HG02623 (cell line): Measurements from ENCODE around the gene POLR3G.
A peak's percentile ranks its signal among the peaks of the same experiment; 100 is the strongest.

Source experiments
- ATAC-seq: cut with Tn5 transposase; IDR thresholded peaks from one replicate; pipeline ENCODE4 v1.9.1; 2021; ENCODE audit warnings: moderate library complexity; ENCODE audit not compliant: unreplicated experiment

POLR3G gene

GRCh38 chr5:90474235-90475107 lies at the start of gene POLR3G, which contains the start of gene MBLAC2:
TSS of gene POLR3G (plus strand) at chr5:90474864. CDS start at chr5:90485568, 10,704 bp downstream.
TSS of gene MBLAC2 (minus strand) at chr5:90474771. CDS start at chr5:90474292, 479 bp downstream.
- ATAC-seq: peak; percentile 87

GRCh38 chr5:90434116-90434714 lies 40.4 kb upstream of the POLR3G start:
- no peak for ATAC-seq

- ATAC-seq: no peak
Observed at GRCh38 chr5:90437663-90438062, 37.0 kb upstream of the POLR3G start.

- ATAC-seq: no peak
Observed at GRCh38 chr5:90438100-90438499, 36.6 kb upstream of the POLR3G start.

GRCh38 chr5:90440644-90441043 lies 34.0 kb upstream of the POLR3G start:
- no peak for ATAC-seq

- ATAC-seq: no peak
Observed at GRCh38 chr5:90446961-90447360, 27.7 kb upstream of the POLR3G start.

- no peak for ATAC-seq
Observed at GRCh38 chr5:90461288-90461687, 13.4 kb upstream of the POLR3G start.

- no peak for ATAC-seq
Observed at GRCh38 chr5:90472783-90473395, 1.8 kb upstream of the POLR3G start.

- ATAC-seq: peak; percentile 17
Observed at GRCh38 chr5:90473396-90474234, 1.0 kb upstream of the POLR3G start.

- ATAC-seq: no peak
Observed at GRCh38 chr5:90475436-90475980, 844 bp downstream of the POLR3G start.

GRCh38 chr5:90476391-90476790 lies 1.7 kb downstream of the POLR3G start:
- no peak for ATAC-seq

GRCh38 chr5:90477073-90477472 lies 2.4 kb downstream of the POLR3G start:
- no peak for ATAC-seq

- no peak for ATAC-seq
Observed at GRCh38 chr5:90477621-90478215, 3.1 kb downstream of the POLR3G start.

- no peak for ATAC-seq
Observed at GRCh38 chr5:90479611-90480385, 5.1 kb downstream of the POLR3G start.

GRCh38 chr5:90480699-90481098 lies 6.0 kb downstream of the POLR3G start:
- ATAC-seq: no peak

GRCh38 chr5:90483206-90483605 lies 8.5 kb downstream of the POLR3G start:
- ATAC-seq: no peak

GRCh38 chr5:90484540-90484939 lies 9.9 kb downstream of the POLR3G start:
- ATAC-seq: no peak

GRCh38 chr5:90488791-90489190 lies 14.1 kb downstream of the POLR3G start:
- ATAC-seq: no peak

GRCh38 chr5:90494043-90494442 lies 19.4 kb downstream of the POLR3G start:
- ATAC-seq: no peak
